Gastroesophageal sphincter (tissue), 3 donors: ENCODE measurements around the gene IFT88.

Source experiments
- CTCF ChIP-seq, 4 experiments: fragments of 200-600 bp in 2 of 4; fragments of 450-650 bp in 2 of 4; sonication (generic) in 1 of 4; IDR thresholded peaks; one replicate each; pipeline ENCODE4 v1.5.1; 2017 to 2019; ENCODE audit warnings: antibody characterized with exemption in 4 of 4, mild to moderate bottlenecking in 2 of 4, moderate library complexity in 2 of 4
- EP300 ChIP-seq: sonication (generic); formaldehyde crosslinking; IDR thresholded peaks from one replicate; pipeline ENCODE4 v1.6.1; 2017; ENCODE audit warnings: antibody characterized with exemption, mild to moderate bottlenecking
- POLR2A ChIP-seq, 2 donors: fragments of 450-650 bp; IDR thresholded peaks; one replicate each; pipeline ENCODE4 v1.6.1; 2017; ENCODE audit warnings: antibody characterized with exemption in 2 of 2, mild to moderate bottlenecking in 2 of 2, moderate library complexity in 1 of 2
- POLR2AphosphoS5 ChIP-seq: sonication (generic); formaldehyde crosslinking; IDR thresholded peaks from one replicate; pipeline ENCODE4 v1.6.1; 2017; ENCODE audit warnings: antibody characterized with exemption

- TF ChIP-seq CTCF (IDR thresholded peaks at IDR 0.05): no peak
- TF ChIP-seq EP300: no peak
- TF ChIP-seq POLR2AphosphoS5: no peak
- no peak for TF ChIP-seq POLR2A (IDR thresholded peaks at IDR 0.05)
Observed at GRCh38 chr13:20525144-20525600, 41.8 kb upstream of the IFT88 start.
